ENCODE data around the gene SAMD4B.

- TF ChIP-seq CTCF (IDR thresholded peaks at IDR 0.05): peak in 3 of 4 experiments; percentile 97 to 98 (median 97)
- peak in 1 of 2 donors; percentile 48 for TF ChIP-seq POLR2A (IDR thresholded peaks at IDR 0.05)
Measured at GRCh38 chr19:39397360-39398296, 55.4 kb downstream of the SAMD4B start.
